ENCODE measurements around the gene CES4A. TPM values are rescaled to one million over a fixed set of nuclear protein-coding genes. Genes with fewer than 3 reads are reported as not detected.
"Not testable (repeated sequence)": the region's sequence is repeated elsewhere in the genome, so short reads cannot be mapped to it uniquely, and the experiment has no call there.

CES4A gene
- total and polyA plus RNA-seq, 9 of the 15 experiments (the other 6 are each of a cell fraction or from before 2014, with no cell fraction given), result 0.09 to 0.13 (median 0.11) TPM; not detected in 6

GRCh38 chr16:66973716-66974115, 14.7 kb upstream of the CES4A start (continued):
- no peak for TF ChIP-seq ETV6 (IDR thresholded peaks at IDR 0.05; ENCODE audit: borderline replicate concordance in 1 of 2, low read depth in 2 of 2, low read length in 1 of 2)
- no peak for TF ChIP-seq ETV6 (CRISPR knock-in tag; IDR thresholded peaks at IDR 0.05; ENCODE audit: borderline replicate concordance)
- no peak for TF ChIP-seq CXXC5 (CRISPR knock-in tag; IDR thresholded peaks at IDR 0.05)
- TF ChIP-seq CBX2 (IDR thresholded peaks at IDR 0.05; ENCODE audit: insufficient read depth, low read length, poor library complexity, severe bottlenecking), result no peak
- TF ChIP-seq C11orf30 (IDR thresholded peaks at IDR 0.05; ENCODE audit: low read depth), result no peak
- TF ChIP-seq, protein P1, sequence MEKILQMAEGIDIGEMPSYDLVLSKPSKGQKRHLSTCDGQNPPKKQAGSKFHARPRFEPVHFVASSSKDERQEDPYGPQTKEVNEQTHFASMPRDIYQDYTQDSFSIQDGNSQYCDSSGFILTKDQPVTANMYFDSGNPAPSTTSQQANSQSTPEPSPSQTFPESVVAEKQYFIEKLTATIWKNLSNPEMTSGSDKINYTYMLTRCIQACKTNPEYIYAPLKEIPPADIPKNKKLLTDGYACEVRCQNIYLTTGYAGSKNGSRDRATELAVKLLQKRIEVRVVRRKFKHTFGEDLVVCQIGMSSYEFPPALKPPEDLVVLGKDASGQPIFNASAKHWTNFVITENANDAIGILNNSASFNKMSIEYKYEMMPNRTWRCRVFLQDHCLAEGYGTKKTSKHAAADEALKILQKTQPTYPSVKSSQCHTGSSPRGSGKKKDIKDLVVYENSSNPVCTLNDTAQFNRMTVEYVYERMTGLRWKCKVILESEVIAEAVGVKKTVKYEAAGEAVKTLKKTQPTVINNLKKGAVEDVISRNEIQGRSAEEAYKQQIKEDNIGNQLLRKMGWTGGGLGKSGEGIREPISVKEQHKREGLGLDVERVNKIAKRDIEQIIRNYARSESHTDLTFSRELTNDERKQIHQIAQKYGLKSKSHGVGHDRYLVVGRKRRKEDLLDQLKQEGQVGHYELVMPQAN (IDR thresholded peaks at IDR 0.05; ENCODE audit: borderline replicate concordance), result no peak

- Histone ChIP-seq H3K4me1 (replicated peaks in 1 of 2; ENCODE audit: control insufficient read depth in 2 of 2, insufficient read depth in 2 of 2, low read length in 2 of 2) (peaks cover 6 to 25% of the 10 kb centered on the region in 2 experiments; a peak in 4 of 5 replicates), H2AFZ (ENCODE audit: low read depth, low read length) (0 out of 2 replicates have a peak overlapping the region, but pooled peaks have one; percentile 58), H3K27me3 (ENCODE audit: control insufficient read depth in 2 of 2, insufficient read depth in 2 of 2, low read length in 2 of 2) (peaks cover 4 to 15% of the 10 kb centered on the region in 2 experiments; a peak in 3 of 5 replicates)
- H3K9me1 ChIP-seq (ENCODE audit: control insufficient read depth, insufficient read depth, low read length); H3K79me2 ChIP-seq (ENCODE audit: control insufficient read depth, insufficient read depth, low read length); BruUV-seq (replicated peaks); H3K4me2 ChIP-seq (ENCODE audit: insufficient read depth, low read length); H3K9me3 ChIP-seq (replicated peaks; ENCODE audit: control insufficient read depth, insufficient read depth, low read depth, low read length); H3K4me3 ChIP-seq; H3K9ac ChIP-seq (ENCODE audit: insufficient read depth in 1 of 2, low read depth in 2 of 2, low read length in 2 of 2); CTCF ChIA-PET (ENCODE audit: low intra/inter-chr PET ratio); DNase-seq (ENCODE audit: extremely low read depth in 1 of 4, low spot score in 3 of 4); ATAC-seq; H3K27ac ChIP-seq (ENCODE audit: extremely low read depth, low read depth, low read length); H4K20me1 ChIP-seq (replicated peaks; ENCODE audit: control insufficient read depth, insufficient read depth, low read length); H3K36me3 ChIP-seq (ENCODE audit: control insufficient read depth, insufficient read depth, low read length); FAIRE-seq: not testable (repeated sequence)
- intact Hi-C loops (cut with micrococcal nuclease), result loop anchor here (10.0 kb wide), 1 partner anchor 270 kb away; the partner anchor contains the start of genes FHOD1 and SLC9A5
- POLR2A ChIA-PET, result interaction anchor here (0.6 to 1.6 kb wide), 2 partner anchors 10 to 31 kb away, joined by 3 to 4 read pairs; no protein-coding TSS in a partner anchor
- WGBS (ENCODE audit: insufficient coverage, low coverage, missing lambda C conversion rate), result 87% methylated on average over 15 of the region's 32 CpGs
- in situ Hi-C loops (cut with MboI), result loop anchor here (25.0 kb wide), 2 partner anchors 188 to 438 kb away; partner anchors contain the start of genes B3GNT9, FBXL8, HSF4 and NOL3
Observed at GRCh38 chr16:66974156-66974931, 14.0 kb upstream of the CES4A start.

Measured in K562 (cell line).